CD8-positive, alpha-beta memory T cell (primary cell): ENCODE results near the gene SRD5A1. TPM values are rescaled to one million over a fixed set of nuclear protein-coding genes. Genes with fewer than 3 reads are reported as not detected.

Experiments
- CTCF ChIA-PET: fragments of 350-600 bp; sonication (Branson Sonifier 250); formaldehyde crosslinking; loops from one replicate; lab custom pipeline; 2021; ENCODE audit warnings: antibody characterized with exemption; lab: Charles Lee
- POLR2A ChIA-PET: fragments of 350-600 bp; sonication (Branson Sonifier 250); formaldehyde crosslinking; loops from one replicate; lab custom pipeline; 2021; ENCODE audit warnings: antibody characterized with exemption; lab: Charles Lee
- DNase-seq, 5 donors: peaks; one replicate each; pipeline versions ENCODE4 v3.0.0 to v3.0.0-alpha.2; 2020 to 2022; ENCODE audit warnings: mixed read lengths in 1 of 5
- H3K27ac ChIP-seq: one replicate; pipeline ENCODE4 v1.7.0; 2013; ENCODE audit warnings: low read depth, mild to moderate bottlenecking, low read length, moderate library complexity
- H3K27me3 ChIP-seq: 2 replicates; pipeline ENCODE4 v1.7.0; 2013; ENCODE audit warnings: low read length, mild to moderate bottlenecking; ENCODE audit not compliant: insufficient read depth, poor library complexity, severe bottlenecking
- H3K36me3 ChIP-seq: 2 replicates; pipeline ENCODE4 v1.7.0; 2013; ENCODE audit warnings: mild to moderate bottlenecking, low read length, moderate library complexity; ENCODE audit not compliant: insufficient read depth
- H3K4me1 ChIP-seq: 2 replicates; pipeline ENCODE4 v1.7.0; 2013; ENCODE audit warnings: mild to moderate bottlenecking, low read length, moderate library complexity; ENCODE audit not compliant: insufficient read depth
- H3K4me3 ChIP-seq: 2 replicates; pipeline ENCODE4 v1.7.0; 2013; ENCODE audit warnings: mild to moderate bottlenecking, low read length
- H3K9me3 ChIP-seq: 2 replicates; pipeline ENCODE4 v1.7.0; 2013; ENCODE audit warnings: mild to moderate bottlenecking, low read length
- H3K27ac Mint-ChIP-seq, 8 donors: one replicate each; pipeline ENCODE4 v1.8.0; 2020 to 2021; ENCODE audit warnings: mixed read lengths in 8 of 8, mild to moderate bottlenecking in 6 of 8, inconsistent platforms in 3 of 8, moderate library complexity in 3 of 8
- H3K27me3 Mint-ChIP-seq, 2 donors: one replicate each; pipeline ENCODE4 v1.8.0; 2020 to 2021; ENCODE audit warnings: mixed read lengths in 2 of 2, mild to moderate bottlenecking in 1 of 2, moderate library complexity in 1 of 2
- H3K36me3 Mint-ChIP-seq, 3 donors: one replicate each; pipeline ENCODE4 v1.8.0; 2020 to 2021; ENCODE audit warnings: mixed read lengths in 3 of 3, inconsistent platforms in 1 of 3, mild to moderate bottlenecking in 1 of 3
- H3K4me1 Mint-ChIP-seq, 3 donors: one replicate each; pipeline ENCODE4 v1.8.0; 2020 to 2021; ENCODE audit warnings: mixed read lengths in 3 of 3, inconsistent platforms in 1 of 3, mild to moderate bottlenecking in 1 of 3
- H3K4me3 Mint-ChIP-seq, 7 donors: one replicate each; pipeline ENCODE4 v1.8.0; 2020 to 2021; ENCODE audit warnings: mixed read lengths in 7 of 7, mild to moderate bottlenecking in 6 of 7, moderate library complexity in 4 of 7, inconsistent platforms in 2 of 7
- H3K9me3 Mint-ChIP-seq, 5 donors: one replicate each; pipeline ENCODE4 v1.8.0; 2020 to 2022; ENCODE audit warnings: mixed read lengths in 5 of 5, mild to moderate bottlenecking in 3 of 5, moderate library complexity in 2 of 5, inconsistent platforms in 1 of 5
- polyA plus RNA-seq: library from polyadenylated mRNA; unstranded; fragments of 300-500 nt; fragmentation: Illumina TruSeq; gene quantifications from one replicate; pipeline ENCODE4 v1.2.3, GENCODE V29; 2021
- total RNA-seq, 2 experiments: library from RNA; stranded (reverse); gene quantifications; one replicate each; pipeline ENCODE4 v1.2.3, GENCODE V29; 2021

SRD5A1 gene
- total and polyA plus RNA-seq, 3 experiments from 2014 or later = 7.2 to 17.1 (median 16.2) TPM

DNA sequence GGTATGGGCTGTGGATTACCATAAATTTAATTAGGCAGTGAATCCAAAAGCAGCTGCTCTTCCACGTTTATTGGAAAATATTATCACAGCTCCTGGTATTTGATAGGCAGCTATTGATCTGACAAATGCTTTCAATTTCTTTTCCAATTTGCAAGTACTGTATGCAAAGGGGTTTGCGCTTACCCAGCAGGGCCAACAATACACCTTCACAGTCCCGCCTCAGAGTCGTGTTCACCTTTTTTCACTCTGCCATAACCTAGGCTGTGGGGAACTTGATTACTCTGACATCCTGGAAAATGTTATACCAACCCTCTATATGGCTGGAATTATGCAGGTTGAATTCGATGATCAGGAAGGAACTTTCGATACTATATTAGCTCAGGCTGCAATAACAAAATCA, 47.7 kb downstream of the SRD5A1 start:
- H3K9me3 Mint-ChIP-seq = no peaks in the 10 kb centered on the region
- no peak for DNase-seq
- H3K36me3 Mint-ChIP-seq = peaks cover 0 to 3% (median 2%) of the 10 kb centered on the region in 3 donors
- H3K9me3 ChIP-seq = no peaks in the 10 kb centered on the region
- POLR2A ChIA-PET = no interaction called here
- no peaks in the 10 kb centered on the region for H3K4me1 Mint-ChIP-seq
- no peak overlapping the region for H3K4me3 ChIP-seq
- peaks cover 11% of the 10 kb centered on the region for H3K27me3 ChIP-seq
- H3K4me1 ChIP-seq = no peaks in the 10 kb centered on the region
- no peak overlapping the region for H3K27ac Mint-ChIP-seq
- CTCF ChIA-PET = no interaction called here
- peaks cover 29 to 35% of the 10 kb centered on the region in 2 donors for H3K27me3 Mint-ChIP-seq
- H3K36me3 ChIP-seq = no peaks in the 10 kb centered on the region
- no peak overlapping the region for H3K27ac ChIP-seq
- no peak overlapping the region for H3K4me3 Mint-ChIP-seq

DNA sequence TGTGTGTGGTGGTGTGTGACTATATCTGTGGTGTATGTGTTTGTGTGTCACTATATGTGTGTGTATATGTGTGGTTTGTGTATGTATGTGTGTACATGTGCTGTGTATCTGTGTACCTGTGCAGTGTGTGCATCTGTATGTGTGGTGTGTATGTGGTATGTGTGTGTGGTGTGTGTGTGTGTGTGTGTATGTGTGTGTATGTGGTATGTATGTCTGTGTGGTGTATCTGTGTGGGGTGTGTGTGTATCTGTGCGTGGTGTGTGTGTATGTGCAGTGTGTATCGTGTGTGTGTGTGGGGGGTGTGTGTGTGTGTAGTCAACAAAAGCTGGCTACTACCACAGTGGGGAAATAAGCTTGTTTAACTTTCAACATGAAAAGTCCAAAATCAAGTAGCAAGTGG, 48.4 kb downstream of the SRD5A1 start:
- no peaks in the 10 kb centered on the region for H3K9me3 Mint-ChIP-seq
- peaks cover 0 to 2% (median 0%) of the 10 kb centered on the region in 3 donors for H3K36me3 Mint-ChIP-seq
- no peak overlapping the region for H3K27ac ChIP-seq
- H3K9me3 ChIP-seq = no peaks in the 10 kb centered on the region
- POLR2A ChIA-PET = no interaction called here
- peaks cover 11% of the 10 kb centered on the region for H3K27me3 ChIP-seq
- peaks cover 0 to 3% (median under 1%) of the 10 kb centered on the region in 3 donors for H3K4me1 Mint-ChIP-seq
- no peak for DNase-seq
- H3K27me3 Mint-ChIP-seq = peaks cover 34 to 42% of the 10 kb centered on the region in 2 donors
- H3K4me3 ChIP-seq = no peak overlapping the region
- no peaks in the 10 kb centered on the region for H3K4me1 ChIP-seq
- H3K36me3 ChIP-seq = no peaks in the 10 kb centered on the region
- CTCF ChIA-PET = no interaction called here
- H3K4me3 Mint-ChIP-seq = no peak overlapping the region
- H3K27ac Mint-ChIP-seq = no peak overlapping the region

DNA sequence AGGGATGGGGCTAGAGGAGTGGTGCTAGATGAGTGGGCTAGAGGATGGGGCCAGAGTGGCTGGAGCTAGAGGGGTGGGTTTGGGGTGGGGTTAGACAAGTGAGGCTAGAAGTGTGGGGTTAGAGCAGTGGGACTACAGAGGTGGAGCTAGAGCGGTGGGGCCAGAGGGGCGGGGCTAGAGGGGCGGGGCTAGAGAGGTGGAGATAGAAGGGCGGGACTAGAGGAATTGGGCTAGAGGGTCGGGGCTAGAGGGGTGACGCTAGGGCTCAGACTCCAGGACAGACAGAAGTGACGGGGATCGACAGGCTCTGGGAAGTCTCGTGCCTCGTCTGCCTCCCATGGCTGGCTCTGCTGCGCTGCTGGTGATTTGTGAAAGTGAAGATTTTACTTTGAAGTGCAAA, 49.0 kb downstream of the SRD5A1 start:
- no peaks in the 10 kb centered on the region for H3K9me3 ChIP-seq
- ChIA-PET CTCF (no interaction called here), POLR2A (no interaction called here)
- H3K27ac ChIP-seq = no peak overlapping the region
- peaks cover 11% of the 10 kb centered on the region for H3K27me3 ChIP-seq
- Mint-ChIP-seq H3K9me3 (no peaks in the 10 kb centered on the region), H3K4me3 (no peak overlapping the region), H3K36me3 (peaks cover 0 to 2% (median 0%) of the 10 kb centered on the region in 3 donors), H3K27me3 (peaks cover 39 to 47% of the 10 kb centered on the region in 2 donors), H3K4me1 (peaks cover under 1 to 6% (median 3%) of the 10 kb centered on the region in 3 donors), H3K27ac (no peak overlapping the region)
- no peak for DNase-seq
- H3K4me3 ChIP-seq = no peak overlapping the region
- no peaks in the 10 kb centered on the region for H3K4me1 ChIP-seq
- no peaks in the 10 kb centered on the region for H3K36me3 ChIP-seq

DNA sequence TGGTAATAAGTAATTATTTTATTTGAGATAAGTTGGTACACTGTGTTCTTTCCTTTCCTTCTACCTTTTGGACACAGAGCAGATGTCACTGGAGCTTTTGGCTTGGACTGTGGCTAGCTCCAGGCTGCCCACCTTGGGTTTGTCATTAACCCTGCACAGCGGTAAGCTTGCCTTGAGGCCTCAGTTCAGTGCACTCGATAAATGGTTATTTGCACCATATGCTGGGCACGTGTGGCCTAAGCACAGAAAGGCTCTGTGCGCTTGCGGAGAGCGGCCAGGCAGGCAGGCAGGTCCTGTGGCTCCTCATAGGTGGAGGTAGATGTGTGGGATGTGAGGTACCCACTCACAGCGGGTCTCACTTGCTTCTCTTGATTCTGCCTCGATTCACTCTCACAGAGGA, 50.0 kb downstream of the SRD5A1 start:
- Histone ChIP-seq H3K4me1 (no peaks in the 10 kb centered on the region), H3K27ac (no peak overlapping the region), H3K36me3 (no peaks in the 10 kb centered on the region), H3K9me3 (no peaks in the 10 kb centered on the region), H3K4me3 (no peak overlapping the region), H3K27me3 (peaks cover 14% of the 10 kb centered on the region)
- H3K27me3 Mint-ChIP-seq = peaks cover 42 to 56% of the 10 kb centered on the region in 2 donors
- no peak overlapping the region for H3K4me3 Mint-ChIP-seq
- peaks cover 0 to 2% (median 0%) of the 10 kb centered on the region in 3 donors for H3K36me3 Mint-ChIP-seq
- ChIA-PET POLR2A (no interaction called here), CTCF (no interaction called here)
- H3K9me3 Mint-ChIP-seq = peaks cover 0 to 3% (median 0%) of the 10 kb centered on the region in 5 donors
- DNase-seq = no peak
- no peak overlapping the region for H3K27ac Mint-ChIP-seq
- H3K4me1 Mint-ChIP-seq = peaks cover 5 to 10% (median 6%) of the 10 kb centered on the region in 3 donors

DNA sequence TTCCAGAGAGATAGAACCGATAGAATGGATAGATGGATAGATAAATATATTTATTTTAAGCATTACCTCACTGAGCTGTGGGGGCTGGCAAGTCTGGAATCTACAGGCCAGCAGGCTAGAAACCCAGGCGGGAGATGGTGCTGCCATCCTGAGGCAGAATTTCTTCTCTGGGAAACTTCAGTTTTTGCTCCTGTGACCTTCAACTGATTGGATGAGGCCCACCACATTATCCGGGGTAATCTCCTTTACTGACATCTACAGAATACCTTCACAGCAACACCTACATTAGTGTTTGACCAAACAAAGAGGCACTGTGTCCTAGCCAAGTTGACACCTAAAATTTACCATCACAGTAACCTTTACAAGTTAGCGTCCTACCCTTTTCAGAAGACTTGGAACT, 50.8 kb downstream of the SRD5A1 start:
- H3K9me3 Mint-ChIP-seq = peaks cover 0 to 3% (median 0%) of the 10 kb centered on the region in 5 donors
- no peak overlapping the region for H3K27ac Mint-ChIP-seq
- Histone ChIP-seq H3K4me1 (no peaks in the 10 kb centered on the region), H3K27me3 (peaks cover 17% of the 10 kb centered on the region), H3K9me3 (no peaks in the 10 kb centered on the region), H3K27ac (no peak overlapping the region), H3K4me3 (no peak overlapping the region), H3K36me3 (no peaks in the 10 kb centered on the region)
- no peak for DNase-seq
- H3K27me3 Mint-ChIP-seq = peaks cover 47 to 62% of the 10 kb centered on the region in 2 donors
- H3K4me3 Mint-ChIP-seq = no peak overlapping the region
- no peaks in the 10 kb centered on the region for H3K36me3 Mint-ChIP-seq
- ChIA-PET CTCF (no interaction called here), POLR2A (no interaction called here)
- peaks cover 5 to 10% (median 6%) of the 10 kb centered on the region in 3 donors for H3K4me1 Mint-ChIP-seq

DNA sequence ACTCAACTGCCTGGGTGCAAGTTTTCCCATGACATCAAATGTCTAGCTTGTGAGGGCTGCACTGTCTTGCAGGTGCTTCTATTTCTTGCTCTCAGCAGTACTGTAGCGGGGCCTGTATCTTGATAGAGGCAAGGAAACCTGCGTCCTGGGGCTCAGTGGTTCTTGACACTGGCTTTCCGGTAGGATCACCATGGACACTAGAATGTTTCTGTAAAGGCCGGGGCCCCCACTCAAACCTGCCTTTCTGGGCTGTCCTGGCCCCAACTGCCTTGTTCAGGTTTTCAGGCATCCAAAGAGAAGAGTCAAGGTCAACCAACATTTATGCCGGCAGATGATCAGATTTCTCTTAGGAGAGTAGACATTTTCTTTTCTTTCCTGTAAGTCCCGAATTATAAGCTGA, 53.3 kb downstream of the SRD5A1 start:
- peaks cover 5 to 10% (median 6%) of the 10 kb centered on the region in 3 donors for H3K4me1 Mint-ChIP-seq
- no peaks in the 10 kb centered on the region for H3K4me1 ChIP-seq
- peaks cover 0 to 3% (median 0%) of the 10 kb centered on the region in 5 donors for H3K9me3 Mint-ChIP-seq
- H3K27me3 ChIP-seq = peaks cover 17% of the 10 kb centered on the region
- no peaks in the 10 kb centered on the region for H3K36me3 Mint-ChIP-seq
- no peak overlapping the region for H3K27ac Mint-ChIP-seq
- no peak overlapping the region for H3K27ac ChIP-seq
- DNase-seq = no peak
- H3K4me3 ChIP-seq = no peak overlapping the region
- no peaks in the 10 kb centered on the region for H3K36me3 ChIP-seq
- peak overlapping the region in 2 of 7 donors; percentile 25 to 46 for H3K4me3 Mint-ChIP-seq
- H3K27me3 Mint-ChIP-seq = peaks cover 42 to 73% of the 10 kb centered on the region in 2 donors
- POLR2A ChIA-PET = no interaction called here
- CTCF ChIA-PET = no interaction called here
- no peaks in the 10 kb centered on the region for H3K9me3 ChIP-seq

DNA sequence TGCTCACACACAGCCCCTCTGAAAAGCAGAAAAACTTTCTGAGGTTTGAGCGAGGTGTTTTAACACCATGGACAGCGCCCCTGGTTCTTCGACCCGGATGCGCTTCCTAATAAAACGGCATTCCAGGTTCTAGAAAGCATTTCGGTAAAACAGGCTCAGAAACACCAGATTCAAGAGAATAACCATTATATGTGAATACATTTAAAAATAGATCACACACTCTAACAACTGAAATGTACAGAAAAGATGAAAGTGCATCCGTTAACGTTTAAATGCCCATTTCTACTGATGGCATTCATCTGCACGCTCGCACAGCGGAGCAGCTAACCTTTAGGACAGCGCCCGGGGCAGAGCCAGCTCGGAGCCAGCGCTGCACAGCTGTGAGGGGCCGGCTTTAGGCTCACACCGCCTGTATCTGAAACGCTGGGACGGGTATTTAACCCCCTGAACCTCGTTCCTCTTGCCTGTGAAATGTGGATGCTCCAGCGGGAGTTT, 53.7 kb downstream of the SRD5A1 start:
- Mint-ChIP-seq H3K4me1 (peaks cover 5 to 10% (median 6%) of the 10 kb centered on the region in 3 donors), H3K9me3 (peaks cover 0 to 3% (median 0%) of the 10 kb centered on the region in 5 donors)
- CTCF ChIA-PET = no interaction called here

DNA sequence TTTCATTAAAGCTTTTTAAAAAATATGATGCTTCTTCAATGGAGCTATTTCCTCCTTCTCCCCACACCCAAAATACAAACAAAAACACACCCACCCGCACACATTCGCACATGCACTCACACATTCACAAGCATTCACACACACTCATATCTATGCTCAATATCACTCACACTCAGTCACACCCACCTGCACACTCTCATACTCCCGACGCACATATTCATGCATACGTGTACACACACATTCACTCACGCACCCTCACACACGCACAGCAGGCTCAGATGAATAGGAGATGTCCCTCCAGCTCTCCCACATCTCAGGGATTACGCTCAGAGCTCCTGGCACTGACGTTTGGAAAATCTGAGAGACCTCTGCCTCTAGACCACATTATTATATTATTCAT, 54.3 kb downstream of the SRD5A1 start:
- Histone ChIP-seq H3K27ac (no peak overlapping the region), H3K36me3 (no peaks in the 10 kb centered on the region), H3K4me3 (no peak overlapping the region), H3K27me3 (peaks cover 17% of the 10 kb centered on the region), H3K4me1 (no peaks in the 10 kb centered on the region), H3K9me3 (no peaks in the 10 kb centered on the region)
- Mint-ChIP-seq H3K27ac (peak overlapping the region in 1 of 8 donors; percentile 0), H3K9me3 (peaks cover 0 to 3% (median 0%) of the 10 kb centered on the region in 5 donors), H3K36me3 (no peaks in the 10 kb centered on the region), H3K27me3 (peaks cover 46 to 77% of the 10 kb centered on the region in 2 donors), H3K4me1 (peaks cover 5 to 10% (median 6%) of the 10 kb centered on the region in 3 donors), H3K4me3 (peak overlapping the region in 2 of 7 donors; percentile 3 to 4)
- POLR2A ChIA-PET = no interaction called here
- CTCF ChIA-PET = no interaction called here
- DNase-seq = no peak

More for the DNA sequence above, 53.7 kb downstream of the SRD5A1 start:
- H3K4me3 ChIP-seq = no peak overlapping the region
- no peaks in the 10 kb centered on the region for H3K4me1 ChIP-seq
- no peak overlapping the region for H3K27ac ChIP-seq
- Mint-ChIP-seq H3K27ac (no peak overlapping the region), H3K4me3 (peak overlapping the region in 3 of 7 donors; percentile 8 to 49 (median 46)), H3K36me3 (no peaks in the 10 kb centered on the region), H3K27me3 (peaks cover 44 to 73% of the 10 kb centered on the region in 2 donors)
- no peak for DNase-seq
- no peaks in the 10 kb centered on the region for H3K9me3 ChIP-seq
- H3K27me3 ChIP-seq = peaks cover 17% of the 10 kb centered on the region
- no peaks in the 10 kb centered on the region for H3K36me3 ChIP-seq
- POLR2A ChIA-PET = no interaction called here
